AG09309 (cell line): ENCODE data around the gene MYO19.

ENCODE experiments used
- DNase-seq: peaks from one replicate; pipeline ENCODE4 v3.0.0-alpha.2; 2010; ENCODE audit warnings: low read depth
- H3K4me3 ChIP-seq: 2 replicates; pipeline ENCODE4 v1.5.1; 2011; ENCODE audit warnings: mild to moderate bottlenecking, low read depth, low read length, moderate library complexity; ENCODE audit not compliant: control insufficient read depth
- CTCF ChIP-seq: IDR thresholded peaks from 2 replicates; pipeline ENCODE4 v1.5.1; 2011; ENCODE audit warnings: mild to moderate bottlenecking, low read depth, low read length, inconsistent platforms; ENCODE audit not compliant: insufficient read depth, control insufficient read depth; ENCODE audit errors: missing control alignments

MYO19 gene

GRCh38 chr17:36523113-36523512 is 11.6 kb downstream of the MYO19 start:
- DNase-seq = no peak
- TF ChIP-seq CTCF = no peak
- no peak overlapping the region for H3K4me3 ChIP-seq

DNA sequence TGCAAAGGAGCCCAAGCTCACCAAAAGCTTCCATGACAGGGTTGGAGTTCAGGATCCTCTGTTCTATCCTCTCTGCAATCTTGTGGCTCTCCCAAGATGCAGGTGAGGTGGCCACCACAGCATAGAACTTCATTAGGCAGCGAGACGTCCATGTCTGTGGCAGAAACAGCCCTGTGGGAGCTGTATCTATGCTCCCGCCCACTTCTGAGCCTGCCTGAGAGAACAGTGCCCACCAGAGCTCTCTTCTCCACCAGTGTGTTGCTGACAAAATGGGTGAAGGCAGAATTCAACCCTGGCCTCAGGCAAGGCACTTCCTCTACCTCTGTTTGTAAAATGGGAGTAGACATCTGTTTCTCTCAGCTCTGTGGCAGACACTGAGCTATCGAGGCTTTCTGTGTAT is 18.8 kb downstream of the MYO19 start:
- TF ChIP-seq CTCF = no peak
- no peak for DNase-seq
- H3K4me3 ChIP-seq = no peak overlapping the region

DNA sequence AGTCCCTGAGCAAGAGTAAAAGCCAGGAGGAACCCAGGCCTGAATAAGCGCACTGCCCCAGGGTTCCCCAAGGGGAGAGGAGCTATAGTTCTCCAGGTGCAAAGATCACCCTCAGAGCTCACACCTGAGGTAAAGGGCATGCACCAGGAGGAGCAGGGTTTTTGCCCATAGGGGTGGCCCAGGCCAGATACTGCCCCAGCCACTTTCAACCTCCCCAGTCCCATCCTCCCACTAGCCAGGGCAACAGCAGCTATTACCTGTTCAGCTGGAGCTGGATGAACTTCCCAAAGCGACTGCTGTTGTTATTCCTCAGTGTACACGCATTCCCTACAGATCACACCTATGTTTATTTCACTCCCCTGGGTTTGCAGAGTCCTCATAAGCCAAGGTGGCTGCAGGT is 19.8 kb downstream of the MYO19 start:
- TF ChIP-seq CTCF = no peak
- no peak overlapping the region for H3K4me3 ChIP-seq
- DNase-seq = no peak

DNA sequence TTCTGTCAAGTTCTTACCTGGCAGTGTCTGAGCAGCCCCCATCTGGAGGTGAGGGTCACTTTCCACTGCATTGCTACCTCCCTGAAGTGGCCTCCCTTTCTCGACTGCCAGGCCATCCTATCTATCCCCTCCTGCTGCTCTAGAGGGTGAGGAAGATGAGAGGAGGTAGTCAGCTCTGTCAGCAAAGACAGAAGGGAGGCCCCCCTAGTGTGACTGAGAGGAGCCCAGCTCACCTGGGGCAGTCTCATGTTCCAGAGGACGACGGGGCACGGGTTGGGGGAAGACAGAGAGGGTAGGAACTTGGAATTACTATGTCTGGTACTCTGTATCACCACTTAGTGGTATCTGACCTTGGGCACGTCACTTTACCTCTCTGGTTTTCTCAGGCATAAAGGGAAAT is 22.0 kb downstream of the MYO19 start:
- DNase-seq = no peak
- H3K4me3 ChIP-seq = no peak overlapping the region
- TF ChIP-seq CTCF = no peak

DNA sequence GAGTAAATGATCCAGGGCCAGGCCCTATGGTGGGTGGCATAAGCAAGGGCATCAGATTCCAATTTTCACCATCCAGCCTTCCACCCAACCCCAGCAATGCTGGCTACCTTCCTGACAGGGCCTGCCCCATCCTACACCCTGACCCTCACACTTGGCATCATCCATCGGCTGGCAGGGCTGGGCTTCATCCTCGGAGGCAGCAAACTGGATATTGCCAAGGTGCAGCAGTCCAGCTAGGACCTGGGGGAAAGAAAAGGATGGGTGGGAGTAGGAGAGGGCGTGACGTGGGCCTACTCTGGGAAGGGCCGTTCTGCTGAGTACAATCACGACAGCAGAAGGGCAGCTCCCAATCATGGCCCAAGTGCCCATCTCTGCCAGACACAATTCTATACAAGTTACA is 23.5 kb downstream of the MYO19 start:
- TF ChIP-seq CTCF = no peak
- no peak overlapping the region for H3K4me3 ChIP-seq
- DNase-seq = no peak

- H3K4me3 ChIP-seq = no peak overlapping the region
- DNase-seq = no peak
- no peak for TF ChIP-seq CTCF
These were observed 24.0 kb downstream of the MYO19 start for GRCh38 chr17:36510636-36511035.
